ENCODE data around the gene EYS.
"Not testable (repeated sequence)": the region's sequence is repeated elsewhere in the genome, so short reads cannot be mapped to it uniquely, and the experiment has no call there.

Gene EYS

GRCh38 chr6:64527899-64528298, 1179.1 kb downstream of the EYS start:
- DNase-seq = no peak

GRCh38 chr6:64522859-64523258, 1184.2 kb downstream of the EYS start:
- no peak for DNase-seq

GRCh38 chr6:64520050-64520449, 1187.0 kb downstream of the EYS start:
- no peak for DNase-seq

GRCh38 chr6:64516393-64516792, 1190.6 kb downstream of the EYS start:
- no peak for DNase-seq

DNA sequence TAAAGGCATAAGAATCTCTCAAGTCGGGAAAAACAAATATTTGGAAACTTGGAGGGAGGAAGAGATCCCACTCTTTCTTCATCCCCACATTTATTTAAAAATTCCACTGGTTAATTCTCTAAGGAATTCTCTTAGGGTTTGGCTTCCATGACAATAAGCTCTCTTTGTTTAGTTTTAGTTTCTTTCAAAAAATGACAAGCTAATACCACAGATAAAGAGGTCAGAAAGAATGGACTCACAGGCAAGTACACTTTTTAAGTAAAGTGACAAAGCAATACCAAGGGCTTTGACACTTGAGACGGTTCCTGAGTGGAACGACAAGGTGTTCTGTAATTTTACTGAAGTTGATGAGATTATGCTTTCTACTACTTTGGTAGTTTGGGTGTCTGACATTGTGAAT, 1199.4 kb downstream of the EYS start:
- DNase-seq = no peak

GRCh38 chr6:64505312-64505711, 1201.7 kb downstream of the EYS start:
- DNase-seq = no peak

GRCh38 chr6:64504503-64504902, 1202.5 kb downstream of the EYS start:
- no peak for DNase-seq

DNA sequence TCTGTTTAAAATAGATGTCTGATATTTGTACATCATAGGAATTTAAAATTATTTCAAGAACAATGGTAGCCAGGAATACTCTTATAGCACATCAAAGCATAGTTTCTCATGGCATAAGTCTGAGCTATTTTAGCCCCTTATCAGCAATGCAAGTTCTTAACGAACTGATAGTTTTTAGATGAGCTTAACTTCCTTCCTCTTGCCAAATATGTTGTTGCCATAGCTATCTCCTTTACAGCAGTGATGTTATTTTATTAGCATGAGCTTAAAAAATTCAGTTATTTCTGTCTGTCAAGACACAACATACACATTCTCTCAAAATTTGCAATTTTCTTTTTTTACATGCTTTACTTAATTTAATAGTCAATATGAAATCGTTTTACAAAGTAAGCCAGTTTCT, 1204.2 kb downstream of the EYS start:
- no peak for DNase-seq

DNA sequence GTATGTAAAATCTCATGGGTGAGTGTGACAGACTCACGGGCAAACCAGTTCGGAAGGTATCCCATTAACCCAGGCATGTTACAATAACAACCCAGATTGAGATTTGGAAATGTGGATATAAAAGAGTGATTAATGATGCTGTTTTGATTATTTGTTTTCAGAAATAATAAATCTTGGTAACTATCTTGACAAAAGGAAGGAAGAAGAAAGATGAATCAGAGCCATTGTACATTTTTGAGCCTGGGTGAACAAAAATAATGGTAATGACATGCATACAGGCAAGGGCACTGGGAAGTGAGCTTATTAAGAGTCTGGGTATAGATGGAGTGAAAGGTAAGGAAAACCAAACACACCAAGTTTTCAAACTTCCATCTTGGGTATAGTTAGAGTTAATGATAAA, 1209.4 kb downstream of the EYS start:
- no peak for DNase-seq

- DNase-seq = no peak
These were observed 1217.3 kb downstream of the EYS start for GRCh38 chr6:64489763-64490162.

GRCh38 chr6:64486578-64487351, 1220.3 kb downstream of the EYS start:
- DNase-seq = no peak

GRCh38 chr6:64483956-64484499, 1223.0 kb downstream of the EYS start:
- no peak for DNase-seq

GRCh38 chr6:64482631-64483030, 1224.4 kb downstream of the EYS start:
- DNase-seq = no peak

- no peak for DNase-seq
These were observed 1227.9 kb downstream of the EYS start for GRCh38 chr6:64479134-64479533.

DNA sequence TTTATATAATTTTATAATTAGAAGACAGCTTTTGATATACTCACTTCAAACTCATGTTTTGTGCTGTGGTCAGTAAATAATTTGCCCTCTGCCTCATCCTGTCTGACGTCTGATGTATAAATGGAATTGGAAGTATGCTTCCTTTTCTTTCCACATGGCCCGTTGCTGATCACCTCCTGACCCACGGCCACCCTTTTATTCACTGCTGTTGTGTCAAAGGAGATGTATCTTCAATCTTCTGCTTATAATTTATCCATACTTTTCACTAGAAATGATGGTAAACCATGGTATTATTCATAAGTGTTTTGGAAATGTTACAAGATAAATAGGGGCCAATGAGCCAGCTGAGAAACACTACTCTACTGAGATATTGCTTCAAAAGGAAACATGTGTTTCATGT, 1229.6 kb downstream of the EYS start:
- DNase-seq = no peak

GRCh38 chr6:64476935-64477334, 1230.1 kb downstream of the EYS start:
- no peak for DNase-seq

- not testable (repeated sequence) for DNase-seq
These were observed 1237.6 kb downstream of the EYS start for GRCh38 chr6:64469405-64469804.

GRCh38 chr6:64467656-64468055, 1239.4 kb downstream of the EYS start:
- DNase-seq = no peak

DNA sequence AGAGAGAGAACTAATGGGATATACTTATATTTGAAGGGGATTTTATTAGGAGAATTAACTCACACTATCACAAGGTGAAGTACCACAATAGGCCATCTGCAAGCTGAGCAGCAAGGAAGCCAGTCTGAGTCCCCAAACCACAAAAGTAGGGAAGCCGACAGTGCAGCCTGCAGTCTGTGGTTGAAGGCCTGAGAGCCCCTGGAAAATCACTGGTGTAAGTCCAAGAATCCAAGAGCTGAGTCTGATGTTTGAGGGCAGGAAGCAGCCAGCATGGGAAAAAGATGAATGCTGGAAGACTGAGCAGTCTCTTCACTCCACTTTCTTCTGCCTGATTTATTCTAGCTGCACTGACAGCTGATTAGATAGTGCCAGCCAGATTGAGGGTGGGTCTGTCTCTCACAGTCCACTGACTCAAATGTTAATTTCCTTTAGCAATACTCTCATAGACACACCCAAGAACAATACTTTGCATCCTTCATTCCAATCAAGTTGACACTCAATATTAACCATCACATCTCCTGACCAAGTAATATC, 1247.5 kb downstream of the EYS start:
- no peak for DNase-seq

DNA sequence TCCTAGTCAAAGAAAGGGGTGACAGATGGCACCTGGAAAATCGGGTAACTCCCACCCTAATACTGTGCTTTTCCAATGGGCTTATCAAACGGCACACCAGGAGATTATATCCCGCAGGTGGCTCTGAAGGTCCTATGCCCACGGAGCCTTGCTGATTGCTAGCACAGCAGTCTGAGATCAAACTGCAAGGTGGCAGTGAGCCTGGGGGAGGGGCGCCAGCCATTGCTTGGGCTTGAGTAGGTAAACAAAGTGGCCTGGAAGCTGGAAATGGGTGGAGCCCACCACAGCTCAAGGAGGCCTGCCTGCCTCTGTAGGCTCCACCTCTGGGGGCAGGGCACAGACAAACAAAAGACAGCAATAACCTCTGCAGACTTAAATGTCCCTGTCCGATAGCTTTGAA, 1258.9 kb downstream of the EYS start:
- not testable (repeated sequence) for DNase-seq

DNA sequence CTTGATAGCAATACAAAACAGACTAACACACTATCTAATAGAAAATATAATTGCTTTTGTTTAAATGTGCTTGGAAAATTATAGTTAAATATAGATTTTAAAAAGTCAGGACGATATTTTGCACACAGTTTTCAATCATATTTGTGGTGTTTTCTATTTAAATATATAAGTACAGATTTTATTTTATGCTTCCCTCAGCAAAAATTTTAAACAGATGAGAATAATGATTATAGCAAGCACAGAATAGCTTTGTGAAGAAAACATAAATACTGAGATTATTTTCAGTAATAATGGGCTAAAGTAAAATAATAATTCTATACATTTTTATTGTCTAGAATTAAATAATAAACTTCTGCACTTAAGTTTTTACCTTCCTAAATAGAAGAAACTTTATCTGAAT, 1262.0 kb downstream of the EYS start:
- no peak for DNase-seq

DNA sequence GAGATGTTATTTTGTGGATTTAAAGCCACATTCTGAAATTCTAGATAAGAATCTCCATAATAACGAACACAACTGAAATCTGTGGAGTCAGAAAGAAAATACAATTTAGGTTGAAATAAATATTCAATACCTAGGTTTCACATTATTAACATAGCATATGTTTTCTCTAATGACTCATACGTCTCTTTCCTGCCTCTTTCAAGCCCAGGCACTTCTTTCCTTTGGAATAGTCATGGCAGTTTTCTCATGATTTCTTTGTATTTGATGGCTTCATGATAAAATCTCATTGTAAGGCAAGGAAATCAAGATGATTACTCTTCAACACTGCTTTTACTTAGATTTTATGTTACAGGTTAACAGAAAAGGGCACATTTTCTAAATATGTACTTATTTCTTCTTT, 1267.8 kb downstream of the EYS start:
- no peak for DNase-seq

DNA sequence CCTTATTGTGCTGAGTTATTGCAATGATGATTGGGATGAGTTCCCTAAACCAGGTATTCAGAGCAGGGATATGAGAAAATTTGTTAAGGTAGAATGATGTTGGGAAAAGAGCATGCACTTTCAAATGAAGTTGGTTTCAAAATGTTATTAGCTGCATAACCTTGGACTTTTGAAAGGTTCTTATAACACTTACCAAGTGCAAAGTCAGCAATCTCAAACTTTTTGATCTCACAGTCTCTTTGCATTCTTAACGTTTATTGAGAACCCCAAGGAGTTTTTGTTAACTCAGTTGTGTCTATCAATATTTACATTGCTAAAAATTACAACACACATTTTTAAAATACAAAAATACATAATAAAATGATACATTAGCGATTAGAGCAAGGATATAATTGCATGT, 1269.0 kb downstream of the EYS start:
- no peak for DNase-seq

DNA sequence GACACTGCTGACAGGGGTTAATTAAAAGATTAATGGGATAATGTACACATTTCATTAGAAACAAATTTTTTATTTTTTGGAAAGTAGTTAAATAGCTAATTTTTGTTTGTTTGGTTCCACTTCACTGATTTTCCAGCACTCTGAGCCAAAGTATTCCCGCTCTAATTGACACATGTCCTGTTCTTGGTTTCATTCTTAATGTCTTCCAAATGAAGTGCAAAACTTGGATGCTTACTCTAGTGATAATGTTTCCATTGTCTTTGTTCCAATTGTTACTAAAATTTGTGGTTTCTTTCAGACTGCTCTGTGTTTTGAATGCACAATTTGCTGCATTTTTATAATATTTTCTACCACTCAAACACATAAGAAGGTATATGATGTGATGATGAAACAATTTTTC, 1277.1 kb downstream of the EYS start:
- DNase-seq = no peak

GRCh38 chr6:64428186-64428585, 1278.8 kb downstream of the EYS start:
- no peak for DNase-seq

All from stimulated activated CD4-positive, alpha-beta T cell treated with anti-CD3 and anti-CD28 coated beads, Interleukin-4, amount 100 ng/mL, for 1 hour (primary cell).